Measurements from ENCODE around the gene ATP2B2.

DNA sequence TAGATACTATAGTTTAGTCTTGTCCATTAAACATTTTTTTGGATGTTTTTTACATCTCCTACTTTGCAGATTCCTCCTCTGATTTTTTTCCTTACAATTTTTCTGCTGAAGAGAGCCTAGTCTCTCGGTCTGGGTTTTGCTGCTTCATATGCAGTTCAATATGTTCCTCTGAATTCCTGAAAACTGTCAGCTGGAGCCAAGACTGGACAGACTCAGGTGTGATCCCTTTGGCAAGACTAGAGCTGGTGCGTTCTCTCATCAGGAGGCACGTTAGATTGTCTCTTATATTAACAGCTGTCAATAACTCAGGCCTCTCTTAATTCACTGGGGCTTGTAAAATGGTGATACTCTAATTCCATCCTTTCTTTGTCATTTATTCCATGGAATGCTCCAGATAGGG is 199.2 kb downstream of the ATP2B2 start:
- TF ChIP-seq, protein P1, sequence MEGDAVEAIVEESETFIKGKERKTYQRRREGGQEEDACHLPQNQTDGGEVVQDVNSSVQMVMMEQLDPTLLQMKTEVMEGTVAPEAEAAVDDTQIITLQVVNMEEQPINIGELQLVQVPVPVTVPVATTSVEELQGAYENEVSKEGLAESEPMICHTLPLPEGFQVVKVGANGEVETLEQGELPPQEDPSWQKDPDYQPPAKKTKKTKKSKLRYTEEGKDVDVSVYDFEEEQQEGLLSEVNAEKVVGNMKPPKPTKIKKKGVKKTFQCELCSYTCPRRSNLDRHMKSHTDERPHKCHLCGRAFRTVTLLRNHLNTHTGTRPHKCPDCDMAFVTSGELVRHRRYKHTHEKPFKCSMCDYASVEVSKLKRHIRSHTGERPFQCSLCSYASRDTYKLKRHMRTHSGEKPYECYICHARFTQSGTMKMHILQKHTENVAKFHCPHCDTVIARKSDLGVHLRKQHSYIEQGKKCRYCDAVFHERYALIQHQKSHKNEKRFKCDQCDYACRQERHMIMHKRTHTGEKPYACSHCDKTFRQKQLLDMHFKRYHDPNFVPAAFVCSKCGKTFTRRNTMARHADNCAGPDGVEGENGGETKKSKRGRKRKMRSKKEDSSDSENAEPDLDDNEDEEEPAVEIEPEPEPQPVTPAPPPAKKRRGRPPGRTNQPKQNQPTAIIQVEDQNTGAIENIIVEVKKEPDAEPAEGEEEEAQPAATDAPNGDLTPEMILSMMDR (IDR thresholded peaks at IDR 0.05; ENCODE audit: borderline replicate concordance, extremely low read depth, low read length, poor library complexity, severe bottlenecking) = no peak
- TF ChIP-seq EZH2 (IDR thresholded peaks at IDR 0.05; ENCODE audit: borderline replicate concordance, low read depth, low read length, severe bottlenecking) = no peak
